ENCODE data around the gene TMEM208. TPM values are rescaled to one million over a fixed set of nuclear protein-coding genes. Genes with fewer than 3 reads are reported as not detected.
A peak's percentile ranks its signal among the peaks of the same experiment; 100 is the strongest.

TMEM208 gene
- total and polyA plus RNA-seq, 2 of the 13 experiments (the other 11 are each of a cell fraction or from before 2014, with no cell fraction given), result 58.8 to 72.9 TPM

GRCh38 chr16:67191995-67192681 is 34.8 kb upstream of the TMEM208 start, which contains the start of gene E2F4 (continued):
- TF ChIP-seq, protein P1, sequence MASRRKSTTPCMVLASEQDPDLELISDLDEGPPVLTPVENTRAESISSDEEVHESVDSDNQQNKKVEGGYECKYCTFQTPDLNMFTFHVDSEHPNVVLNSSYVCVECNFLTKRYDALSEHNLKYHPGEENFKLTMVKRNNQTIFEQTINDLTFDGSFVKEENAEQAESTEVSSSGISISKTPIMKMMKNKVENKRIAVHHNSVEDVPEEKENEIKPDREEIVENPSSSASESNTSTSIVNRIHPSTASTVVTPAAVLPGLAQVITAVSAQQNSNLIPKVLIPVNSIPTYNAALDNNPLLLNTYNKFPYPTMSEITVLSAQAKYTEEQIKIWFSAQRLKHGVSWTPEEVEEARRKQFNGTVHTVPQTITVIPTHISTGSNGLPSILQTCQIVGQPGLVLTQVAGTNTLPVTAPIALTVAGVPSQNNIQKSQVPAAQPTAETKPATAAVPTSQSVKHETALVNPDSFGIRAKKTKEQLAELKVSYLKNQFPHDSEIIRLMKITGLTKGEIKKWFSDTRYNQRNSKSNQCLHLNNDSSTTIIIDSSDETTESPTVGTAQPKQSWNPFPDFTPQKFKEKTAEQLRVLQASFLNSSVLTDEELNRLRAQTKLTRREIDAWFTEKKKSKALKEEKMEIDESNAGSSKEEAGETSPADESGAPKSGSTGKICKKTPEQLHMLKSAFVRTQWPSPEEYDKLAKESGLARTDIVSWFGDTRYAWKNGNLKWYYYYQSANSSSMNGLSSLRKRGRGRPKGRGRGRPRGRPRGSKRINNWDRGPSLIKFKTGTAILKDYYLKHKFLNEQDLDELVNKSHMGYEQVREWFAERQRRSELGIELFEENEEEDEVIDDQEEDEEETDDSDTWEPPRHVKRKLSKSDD (CRISPR knock-in tag; IDR thresholded peaks at IDR 0.05; ENCODE audit: low read depth), result peak; percentile 54; the same call in 1 of the 2 replicates
- TF ChIP-seq FOXA3 (CRISPR knock-in tag; IDR thresholded peaks at IDR 0.05) (peak; percentile 72), ZKSCAN8 (CRISPR knock-in tag; IDR thresholded peaks at IDR 0.05; ENCODE audit: borderline replicate concordance) (no peak), DNMT3B (CRISPR knock-in tag; conservative IDR thresholded peaks at IDR 0.05) (no peak), ZBTB25 (CRISPR knock-in tag; IDR thresholded peaks at IDR 0.05) (peak; percentile 79; the same call in 1 of the 2 replicates), MZF1 (CRISPR knock-in tag; IDR thresholded peaks at IDR 0.05; ENCODE audit: borderline replicate concordance) (no peak), ZSCAN29 (CRISPR knock-in tag; conservative IDR thresholded peaks at IDR 0.05) (no peak), KLF9 (CRISPR knock-in tag; IDR thresholded peaks at IDR 0.05; ENCODE audit: low read depth) (no peak), ZNF703 (CRISPR knock-in tag; IDR thresholded peaks at IDR 0.05; ENCODE audit: borderline replicate concordance) (no peak), SP140L (CRISPR knock-in tag; IDR thresholded peaks at IDR 0.05; ENCODE audit: borderline replicate concordance) (no peak), ZNF431 (CRISPR knock-in tag; IDR thresholded peaks at IDR 0.05; ENCODE audit: borderline replicate concordance, low read depth) (0 out of 2 replicates have a peak, but pooled peaks have one; percentile 64), ZBTB20 (CRISPR knock-in tag; IDR thresholded peaks at IDR 0.05; ENCODE audit: borderline replicate concordance, low read depth) (peak; percentile 41; the same call in 1 of the 2 replicates), JARID2 (CRISPR knock-in tag; IDR thresholded peaks at IDR 0.05; ENCODE audit: insufficient replicate concordance) (peak; percentile 52), REPIN1 (CRISPR knock-in tag; IDR thresholded peaks at IDR 0.05; ENCODE audit: borderline replicate concordance, low read depth) (peak; percentile 88), THAP8 (CRISPR knock-in tag; IDR thresholded peaks at IDR 0.05; ENCODE audit: borderline replicate concordance) (no peak), BHLHE40 (IDR thresholded peaks at IDR 0.05; ENCODE audit: low read length) (peak; percentile 83), ZNF235 (CRISPR knock-in tag; IDR thresholded peaks at IDR 0.05; ENCODE audit: borderline replicate concordance) (peak; percentile 91; the same call in 1 of the 2 replicates), ZNF788 (CRISPR knock-in tag; IDR thresholded peaks at IDR 0.05; ENCODE audit: borderline replicate concordance) (peak; percentile 72; the same call in 1 of the 2 replicates)
- TF ChIP-seq, protein P2, sequence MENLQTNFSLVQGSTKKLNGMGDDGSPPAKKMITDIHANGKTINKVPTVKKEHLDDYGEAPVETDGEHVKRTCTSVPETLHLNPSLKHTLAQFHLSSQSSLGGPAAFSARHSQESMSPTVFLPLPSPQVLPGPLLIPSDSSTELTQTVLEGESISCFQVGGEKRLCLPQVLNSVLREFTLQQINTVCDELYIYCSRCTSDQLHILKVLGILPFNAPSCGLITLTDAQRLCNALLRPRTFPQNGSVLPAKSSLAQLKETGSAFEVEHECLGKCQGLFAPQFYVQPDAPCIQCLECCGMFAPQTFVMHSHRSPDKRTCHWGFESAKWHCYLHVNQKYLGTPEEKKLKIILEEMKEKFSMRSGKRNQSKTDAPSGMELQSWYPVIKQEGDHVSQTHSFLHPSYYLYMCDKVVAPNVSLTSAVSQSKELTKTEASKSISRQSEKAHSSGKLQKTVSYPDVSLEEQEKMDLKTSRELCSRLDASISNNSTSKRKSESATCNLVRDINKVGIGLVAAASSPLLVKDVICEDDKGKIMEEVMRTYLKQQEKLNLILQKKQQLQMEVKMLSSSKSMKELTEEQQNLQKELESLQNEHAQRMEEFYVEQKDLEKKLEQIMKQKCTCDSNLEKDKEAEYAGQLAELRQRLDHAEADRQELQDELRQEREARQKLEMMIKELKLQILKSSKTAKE (CRISPR knock-in tag; IDR thresholded peaks at IDR 0.05; ENCODE audit: borderline replicate concordance), result 0 out of 2 replicates have a peak, but pooled peaks have one; percentile 8
- TF ChIP-seq, protein P3, sequence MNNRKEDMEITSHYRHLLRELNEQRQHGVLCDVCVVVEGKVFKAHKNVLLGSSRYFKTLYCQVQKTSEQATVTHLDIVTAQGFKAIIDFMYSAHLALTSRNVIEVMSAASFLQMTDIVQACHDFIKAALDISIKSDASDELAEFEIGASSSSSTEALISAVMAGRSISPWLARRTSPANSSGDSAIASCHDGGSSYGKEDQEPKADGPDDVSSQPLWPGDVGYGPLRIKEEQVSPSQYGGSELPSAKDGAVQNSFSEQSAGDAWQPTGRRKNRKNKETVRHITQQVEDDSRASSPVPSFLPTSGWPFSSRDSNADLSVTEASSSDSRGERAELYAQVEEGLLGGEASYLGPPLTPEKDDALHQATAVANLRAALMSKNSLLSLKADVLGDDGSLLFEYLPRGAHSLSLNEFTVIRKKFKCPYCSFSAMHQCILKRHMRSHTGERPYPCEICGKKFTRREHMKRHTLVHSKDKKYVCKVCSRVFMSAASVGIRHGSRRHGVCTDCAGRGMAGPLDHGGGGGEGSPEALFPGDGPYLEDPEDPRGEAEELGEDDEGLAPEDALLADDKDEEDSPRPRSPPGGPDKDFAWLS (CRISPR knock-in tag; IDR thresholded peaks at IDR 0.05; ENCODE audit: borderline replicate concordance), result no peak

Measured in HepG2 (cell line).